GM12873 (cell line): Measurements from ENCODE around the gene NISCH.

ENCODE experiments used
- CTCF ChIP-seq: IDR thresholded peaks from 2 replicates; pipeline ENCODE4 v1.5.1; 2012; ENCODE audit warnings: low read depth, mild to moderate bottlenecking, moderate library complexity, low read length, control low read depth; ENCODE audit not compliant: insufficient read depth; ENCODE audit errors: missing control alignments

The NISCH gene

GRCh38 chr3:52532517-52532837 lies 77.1 kb downstream of the NISCH start:
- TF ChIP-seq CTCF, result no peak

- no peak for TF ChIP-seq CTCF
Observed at GRCh38 chr3:52532838-52533622, 77.6 kb downstream of the NISCH start.

- no peak for TF ChIP-seq CTCF
Observed at GRCh38 chr3:52533623-52534280, 78.3 kb downstream of the NISCH start, which contains the start of gene NT5DC2. Gene NT5DC2, minus strand, starts transcription at chr3:52533857. Its CDS starts 120 bp downstream, at chr3:52533737.

- TF ChIP-seq CTCF, result no peak
Observed at GRCh38 chr3:52534281-52535183, 79.1 kb downstream of the NISCH start.

GRCh38 chr3:52535411-52536111 lies 80.2 kb downstream of the NISCH start:
- TF ChIP-seq CTCF, result no peak

- no peak for TF ChIP-seq CTCF
Observed at GRCh38 chr3:52536112-52536368, 80.6 kb downstream of the NISCH start.
